GM12875 (cell line): ENCODE measurements around the gene TBC1D22A.

Source experiments
- H3K4me3 ChIP-seq: one replicate; pipeline ENCODE4 v1.5.1; 2011; ENCODE audit warnings: low read depth, low read length, control low read depth
- CTCF ChIP-seq: IDR thresholded peaks from 2 replicates; pipeline ENCODE4 v1.5.1; 2011; ENCODE audit warnings: low read depth, mild to moderate bottlenecking, control low read depth, inconsistent platforms, low read length, moderate library complexity, borderline replicate concordance; ENCODE audit not compliant: insufficient read depth

The TBC1D22A gene

GRCh38 chr22:47089374-47089773, 326.9 kb downstream of the TBC1D22A start:
- H3K4me3 ChIP-seq: no peak overlapping the region
- no peak for TF ChIP-seq CTCF

- H3K4me3 ChIP-seq: no peak overlapping the region
- TF ChIP-seq CTCF: no peak
Measured at GRCh38 chr22:47089796-47090460, 327.5 kb downstream of the TBC1D22A start.

GRCh38 chr22:47090591-47091245, 328.3 kb downstream of the TBC1D22A start:
- TF ChIP-seq CTCF: no peak
- H3K4me3 ChIP-seq: no peak overlapping the region

- TF ChIP-seq CTCF: no peak
- no peak overlapping the region for H3K4me3 ChIP-seq
Measured at GRCh38 chr22:47091246-47091651, 328.8 kb downstream of the TBC1D22A start.

- TF ChIP-seq CTCF: no peak
- H3K4me3 ChIP-seq: no peak overlapping the region
Measured at GRCh38 chr22:47091921-47092700, 329.7 kb downstream of the TBC1D22A start.

- TF ChIP-seq CTCF: no peak
- H3K4me3 ChIP-seq: no peak overlapping the region
Measured at GRCh38 chr22:47092896-47093311, 330.5 kb downstream of the TBC1D22A start.
